B cell (primary cell): ENCODE measurements around the gene STK33. TPM values are rescaled to one million over a fixed set of nuclear protein-coding genes. Genes with fewer than 3 reads are reported as not detected.

ENCODE experiments used
- ATAC-seq: fragments of 200-7000 bp; cut with Tn5 transposase; one replicate; pipeline ENCODE4 v1.10.0; 2021; ENCODE audit warnings: low read depth, mild to moderate bottlenecking, moderate number of reproducible peaks, moderate library complexity
- CTCF ChIA-PET: fragments of 350-600 bp; sonication (Branson Sonifier 250); formaldehyde crosslinking; loops from one replicate; lab custom pipeline; 2021; ENCODE audit warnings: antibody characterized with exemption, inconsistent platforms; lab: Charles Lee
- POLR2A ChIA-PET: fragments of 350-600 bp; sonication (Branson Sonifier 250); formaldehyde crosslinking; loops from one replicate; lab custom pipeline; 2021; ENCODE audit warnings: antibody characterized with exemption; lab: Charles Lee
- DNase-seq: peaks from one replicate; pipeline ENCODE4 v3.0.0; 2013
- H2AFZ ChIP-seq: 2 replicates; pipeline ENCODE4 v1.6.1; 2012; ENCODE audit warnings: mild to moderate bottlenecking, low read depth, low read length; ENCODE audit not compliant: insufficient read depth, poor library complexity, severe bottlenecking
- H3K27ac ChIP-seq, 2 donors: 1 replicate in 1 of 2; 2 replicates in 1 of 2; pipeline ENCODE4 v1.5.1; 2012 to 2013; ENCODE audit warnings: low read length in 2 of 2, mild to moderate bottlenecking in 2 of 2, moderate library complexity in 1 of 2
- H3K27me3 ChIP-seq, 4 experiments: fragments of 200-600 bp in 1 of 4; sonication (generic) in 1 of 4; replicated peaks in 1 of 4; 1 replicate in 2 of 4; 2 replicates in 2 of 4; pipeline versions ENCODE4 v1.6.1 to v1.7.0; 2013 to 2016; ENCODE audit warnings: low read length in 3 of 4, mild to moderate bottlenecking in 2 of 4, mixed read lengths in 1 of 4, moderate library complexity in 1 of 4; ENCODE audit not compliant: insufficient read depth in 4 of 4, control insufficient read depth in 3 of 4; ENCODE audit errors: control extremely low read depth in 1 of 4
- H3K36me3 ChIP-seq, 2 experiments: replicated peaks in 1 of 2; 1 replicate in 1 of 2; 2 replicates in 1 of 2; pipeline versions ENCODE4 v1.6.1 to v1.7.1; 2013; ENCODE audit warnings: low read length in 1 of 2; ENCODE audit not compliant: insufficient read depth in 2 of 2, control insufficient read depth in 1 of 2; ENCODE audit errors: control extremely low read depth in 1 of 2, extremely low read depth in 1 of 2
- H3K4me1 ChIP-seq, 2 donors: fragments of 200-600 bp in 1 of 2; sonication (generic) in 1 of 2; 1 replicate in 1 of 2; 2 replicates in 1 of 2; pipeline versions ENCODE4 v1.5.1 to v1.6.1; 2013 to 2017; ENCODE audit warnings: low read length in 2 of 2; ENCODE audit not compliant: control insufficient read depth in 2 of 2, insufficient read depth in 2 of 2
- H3K4me2 ChIP-seq: replicated peaks from 2 replicates; pipeline ENCODE3; 2012; ENCODE audit warnings: mild to moderate bottlenecking, low read depth, low read length; ENCODE audit not compliant: poor library complexity, severe bottlenecking
- H3K4me3 ChIP-seq, 5 experiments: fragments of 200-600 bp in 1 of 5; sonication (generic) in 1 of 5; 1 replicate in 3 of 5; 2 replicates in 2 of 5; pipeline versions ENCODE4 v1.5.1 to v1.7.0; 2011 to 2016; ENCODE audit warnings: low read length in 4 of 5, mild to moderate bottlenecking in 4 of 5, low read depth in 2 of 5, control low read depth in 1 of 5, moderate library complexity in 1 of 5; ENCODE audit not compliant: insufficient read depth in 1 of 5; ENCODE audit errors: control extremely low read depth in 1 of 5, extremely low read depth in 1 of 5
- H3K79me2 ChIP-seq: fragments of 200-600 bp; sonication (generic); one replicate; pipeline ENCODE4 v1.6.0; 2016; ENCODE audit warnings: low read length; ENCODE audit not compliant: control insufficient read depth, insufficient read depth
- H3K9ac ChIP-seq: fragments of 200-600 bp; sonication (generic); 2 replicates; pipeline ENCODE4 v1.6.1; 2017; ENCODE audit warnings: mild to moderate bottlenecking, low read length, moderate library complexity
- H3K9me3 ChIP-seq, 3 donors: one replicate each; pipeline versions ENCODE4 v1.6.1 to v1.7.1; 2013; ENCODE audit warnings: low read length in 2 of 3; ENCODE audit not compliant: control insufficient read depth in 2 of 3, insufficient read depth in 1 of 3; ENCODE audit errors: control extremely low read depth in 1 of 3
- H4K20me1 ChIP-seq: 2 replicates; pipeline ENCODE4 v1.6.0; 2012; ENCODE audit warnings: mild to moderate bottlenecking, low read length; ENCODE audit not compliant: insufficient read depth, control insufficient read depth, poor library complexity, severe bottlenecking
- H3K27ac Mint-ChIP-seq: one replicate; pipeline ENCODE4 v1.8.0; 2021; ENCODE audit warnings: mixed read lengths
- H3K27me3 Mint-ChIP-seq: one replicate; pipeline ENCODE4 v1.8.0; 2021; ENCODE audit warnings: mixed read lengths
- H3K4me1 Mint-ChIP-seq: one replicate; pipeline ENCODE4 v1.8.0; 2021; ENCODE audit warnings: mixed read lengths
- H3K4me3 Mint-ChIP-seq: one replicate; pipeline ENCODE4 v1.8.0; 2021; ENCODE audit warnings: mixed read lengths
- H3K9me3 Mint-ChIP-seq: one replicate; pipeline ENCODE4 v1.8.0; 2022; ENCODE audit warnings: mixed read lengths; ENCODE audit not compliant: insufficient read depth
- EZH2 ChIP-seq: IDR thresholded peaks from 2 replicates; pipeline ENCODE4 v1.6.1; 2012; ENCODE audit warnings: borderline replicate concordance, low read depth, mild to moderate bottlenecking, moderate library complexity, low read length; ENCODE audit not compliant: insufficient read depth, poor library complexity, severe bottlenecking
- WGBS: methylation state at CpG from one replicate; pipeline ENCODE4 v1.1.5; 2013; ENCODE audit warnings: missing lambda C conversion rate; ENCODE audit not compliant: insufficient coverage; 5-methylcytosine and 5-hydroxymethylcytosine counted together
- intact Hi-C: fragments of 100-400 bp; cut with micrococcal nuclease; formaldehyde crosslinking; loops from one replicate; pipeline ENCODE4 v1.10.0; 2022
- polyA plus RNA-seq: library from polyadenylated mRNA; depleted of rRNA; stranded (reverse); fragments of >200 nt; gene quantifications from 2 replicates; pipeline ENCODE4 v1.2.3, GENCODE V29; 2012
- total RNA-seq, 2 donors: library from RNA; stranded (reverse); fragments of 120-200 nt in 1 of 2; gene quantifications; 1 replicate in 1 of 2; 2 replicates in 1 of 2; pipeline versions ENCODE4 v1.2.3 to v1.2.4, GENCODE V29; 2013 to 2022
- TF ChIP-seq, protein P1 (sequence below): fragments of 200-600 bp; IDR thresholded peaks from one replicate; pipeline ENCODE4 v1.8.0; 2022; ENCODE audit warnings: antibody characterized with exemption, mild to moderate bottlenecking

Gene STK33
- total and polyA plus RNA-seq, 2 donors (not counting 1 experiment from before 2014, with no cell fraction given) = 3.1 to 9.3 TPM

DNA sequence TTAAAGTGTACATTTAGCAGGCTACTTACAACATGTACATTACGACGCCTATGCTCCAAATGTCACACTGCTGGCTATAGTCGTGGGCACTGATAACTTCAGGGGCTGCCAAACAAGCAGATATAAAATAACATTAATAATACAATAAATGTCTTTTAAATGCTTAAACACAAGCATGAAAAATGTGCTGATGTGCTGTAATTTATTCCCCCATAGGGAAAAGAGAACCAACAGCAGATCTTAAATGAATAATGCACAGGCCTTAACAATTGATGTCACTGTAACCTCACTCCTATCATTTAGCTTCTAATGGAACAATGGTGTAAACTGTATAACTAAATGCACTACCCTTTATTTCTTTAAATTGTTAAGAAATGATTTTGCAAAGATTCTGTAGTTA is 153.4 kb downstream of the STK33 start:
- no peaks in the 10 kb centered on the region for H4K20me1 ChIP-seq
- no peaks in the 10 kb centered on the region for H3K9me3 Mint-ChIP-seq
- no peak overlapping the region for H3K4me3 ChIP-seq
- no peaks in the 10 kb centered on the region for H3K79me2 ChIP-seq
- H3K4me3 Mint-ChIP-seq = no peak overlapping the region
- no peaks in the 10 kb centered on the region for H3K27me3 ChIP-seq
- TF ChIP-seq EZH2 = no peak
- TF ChIP-seq, protein P1, sequence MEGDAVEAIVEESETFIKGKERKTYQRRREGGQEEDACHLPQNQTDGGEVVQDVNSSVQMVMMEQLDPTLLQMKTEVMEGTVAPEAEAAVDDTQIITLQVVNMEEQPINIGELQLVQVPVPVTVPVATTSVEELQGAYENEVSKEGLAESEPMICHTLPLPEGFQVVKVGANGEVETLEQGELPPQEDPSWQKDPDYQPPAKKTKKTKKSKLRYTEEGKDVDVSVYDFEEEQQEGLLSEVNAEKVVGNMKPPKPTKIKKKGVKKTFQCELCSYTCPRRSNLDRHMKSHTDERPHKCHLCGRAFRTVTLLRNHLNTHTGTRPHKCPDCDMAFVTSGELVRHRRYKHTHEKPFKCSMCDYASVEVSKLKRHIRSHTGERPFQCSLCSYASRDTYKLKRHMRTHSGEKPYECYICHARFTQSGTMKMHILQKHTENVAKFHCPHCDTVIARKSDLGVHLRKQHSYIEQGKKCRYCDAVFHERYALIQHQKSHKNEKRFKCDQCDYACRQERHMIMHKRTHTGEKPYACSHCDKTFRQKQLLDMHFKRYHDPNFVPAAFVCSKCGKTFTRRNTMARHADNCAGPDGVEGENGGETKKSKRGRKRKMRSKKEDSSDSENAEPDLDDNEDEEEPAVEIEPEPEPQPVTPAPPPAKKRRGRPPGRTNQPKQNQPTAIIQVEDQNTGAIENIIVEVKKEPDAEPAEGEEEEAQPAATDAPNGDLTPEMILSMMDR = no peak
- no peak overlapping the region for H3K9ac ChIP-seq
- no peak overlapping the region for H3K4me2 ChIP-seq
- WGBS = no CpG with 5 or more reads among the region's 3 CpGs
- ChIA-PET POLR2A (no interaction called here), CTCF (no interaction called here)
- H2AFZ ChIP-seq = no peak overlapping the region
- no peaks in the 10 kb centered on the region for H3K27me3 Mint-ChIP-seq
- ATAC-seq = no peak
- H3K9me3 ChIP-seq = no peaks in the 10 kb centered on the region
- no peak overlapping the region for H3K27ac ChIP-seq
- intact Hi-C loops = no loop called here
- DNase-seq = no peak
- no peaks in the 10 kb centered on the region for H3K4me1 ChIP-seq
- H3K36me3 ChIP-seq = no peaks in the 10 kb centered on the region
- H3K27ac Mint-ChIP-seq = no peak overlapping the region
- no peaks in the 10 kb centered on the region for H3K4me1 Mint-ChIP-seq

DNA sequence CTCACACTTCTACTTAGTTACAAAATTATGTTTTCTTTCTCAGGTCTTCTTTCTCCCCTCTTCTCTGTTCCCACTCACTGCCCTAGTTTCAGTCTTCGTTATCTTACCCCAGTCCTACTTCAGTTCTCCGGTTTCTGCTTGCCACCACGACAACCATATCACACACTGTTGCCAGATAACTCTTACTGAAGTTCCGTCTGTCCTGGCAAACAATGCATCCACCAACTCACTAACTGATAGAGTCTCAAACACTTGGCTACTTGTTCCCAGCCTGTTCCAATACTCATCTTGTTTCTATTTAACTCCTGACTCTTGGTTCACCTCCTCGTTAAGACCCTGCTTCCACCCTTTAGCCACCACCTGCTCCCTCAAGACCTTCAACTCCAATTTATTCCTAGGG is 164.5 kb downstream of the STK33 start:
- no peak overlapping the region for H3K4me3 Mint-ChIP-seq
- peaks cover 3% of the 10 kb centered on the region for H3K9me3 Mint-ChIP-seq
- Histone ChIP-seq H3K4me2 (no peak overlapping the region), H3K4me1 (no peaks in the 10 kb centered on the region), H4K20me1 (no peaks in the 10 kb centered on the region), H3K9ac (no peak overlapping the region), H3K79me2 (no peaks in the 10 kb centered on the region), H2AFZ (no peak overlapping the region), H3K4me3 (no peak overlapping the region), H3K27me3 (no peaks in the 10 kb centered on the region), H3K9me3 (peaks cover 0 to 8% (median 0%) of the 10 kb centered on the region in 3 donors), H3K27ac (no peak overlapping the region), H3K36me3 (no peaks in the 10 kb centered on the region)
- ATAC-seq (no peak), DNase-seq (no peak)
- no peak overlapping the region for H3K27ac Mint-ChIP-seq
- no peaks in the 10 kb centered on the region for H3K27me3 Mint-ChIP-seq
- TF ChIP-seq, protein P1 = no peak
- TF ChIP-seq EZH2 = no peak
- WGBS = 79% methylated on average over 5 of the region's 5 CpGs
- ChIA-PET POLR2A (no interaction called here), CTCF (no interaction called here)
- H3K4me1 Mint-ChIP-seq = no peaks in the 10 kb centered on the region
- intact Hi-C loops = no loop called here
